Chondrocyte (in vitro differentiated cells): ENCODE results near the gene CYYR1. TPM values are rescaled to one million over a fixed set of nuclear protein-coding genes. Genes with fewer than 3 reads are reported as not detected.

Experiments
- DNase-seq: peaks from one replicate; pipeline ENCODE4 v3.0.0; 2021; ENCODE audit warnings: mixed read lengths, low spot score
- H3K27ac Mint-ChIP-seq: one replicate; pipeline ENCODE4 v1.8.0; 2021; ENCODE audit warnings: mild to moderate bottlenecking, moderate library complexity, mixed read lengths; ENCODE audit not compliant: unreplicated experiment
- H3K27me3 Mint-ChIP-seq: 2 replicates; pipeline ENCODE4 v1.8.0; 2021; ENCODE audit warnings: low read depth, mixed read lengths
- H3K36me3 Mint-ChIP-seq: 2 replicates; pipeline ENCODE4 v1.8.0; 2021; ENCODE audit warnings: low read depth, mixed read lengths
- H3K4me1 Mint-ChIP-seq: 2 replicates; pipeline ENCODE4 v1.8.0; 2021; ENCODE audit warnings: low read depth, mild to moderate bottlenecking, mixed read lengths
- H3K4me3 Mint-ChIP-seq: one replicate; pipeline ENCODE4 v1.8.0; 2021; ENCODE audit warnings: mild to moderate bottlenecking, moderate library complexity, mixed read lengths; ENCODE audit not compliant: unreplicated experiment
- H3K9me3 Mint-ChIP-seq: 2 replicates; pipeline ENCODE4 v1.8.0; 2021; ENCODE audit warnings: low read depth, mixed read lengths
- CTCF ChIP-seq: fragments of 200-600 bp; sonication (generic); IDR thresholded peaks from 2 replicates; pipeline ENCODE4 v1.5.0; 2021; ENCODE audit warnings: antibody characterized with exemption, mild to moderate bottlenecking, moderate library complexity
- long read RNA-seq: library from polyadenylated mRNA; stranded (forward); transcript quantifications from one replicate; pipeline ENCODE4 v2.0.0, GENCODE V29; 2021
- total RNA-seq: library from RNA; stranded (reverse); gene quantifications from 3 replicates; pipeline ENCODE4 v1.2.1, GENCODE V29; 2021

CYYR1 gene
- total RNA-seq, result 1.3 to 4.1 TPM (median 1.5 TPM) in 3 replicates
- long read RNA-seq, partial matches to known transcripts, result 1 of 5 reads
- long read RNA-seq, other reads (novel, unspliced or antisense), result 2 of 5 reads

DNA sequence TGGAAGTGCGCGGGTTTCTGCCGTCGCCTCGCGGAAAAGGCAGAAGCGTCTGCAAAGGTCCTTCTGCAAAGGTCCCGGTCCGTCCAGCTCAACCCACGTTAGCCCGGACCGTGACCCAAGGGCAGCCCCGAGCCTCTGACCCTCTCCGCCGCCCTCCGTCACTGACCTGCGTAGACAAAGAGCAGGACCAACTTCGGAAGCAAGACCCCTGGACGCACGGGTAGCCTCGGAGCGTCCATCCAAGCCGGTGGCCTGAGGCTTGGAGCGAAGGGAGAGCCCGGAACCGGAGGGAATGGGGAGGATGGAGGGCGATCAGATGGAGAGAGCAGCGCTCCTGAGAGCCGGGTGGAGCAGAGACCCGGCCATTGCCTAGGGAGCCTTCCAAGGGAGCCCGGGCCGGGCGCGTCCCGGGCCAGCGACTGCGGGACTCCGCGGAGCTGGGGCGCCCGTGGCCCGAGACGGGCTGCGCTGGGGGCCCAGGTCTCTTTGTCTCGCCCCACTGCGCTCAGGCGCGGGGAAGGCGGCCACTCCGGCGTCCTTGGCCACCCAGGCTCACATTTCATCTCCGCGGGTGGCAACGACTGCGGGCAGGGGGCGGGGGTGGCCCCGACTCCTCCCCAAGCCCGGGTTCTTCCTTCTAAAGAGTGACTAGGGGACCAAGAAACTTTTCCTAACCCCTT lies at the start of gene CYYR1:
Gene CYYR1 (minus strand): TSS at position 585 of the 680 bp plus-strand sequence. CDS start 346 bp downstream, at position 239.
- Mint-ChIP-seq H3K4me1 (peaks cover 11% of the 10 kb centered on the region), H3K4me3 (peak within 1 kb of the TSS; percentile 74), H3K36me3 (no peaks in the 10 kb centered on the region), H3K27me3 (no peaks in the 10 kb centered on the region), H3K9me3 (peaks cover 12% of the 10 kb centered on the region), H3K27ac (no peak within 1 kb of the TSS)
- no peak for TF ChIP-seq CTCF
- DNase-seq, result no peak

- no peak for TF ChIP-seq CTCF
Measured at GRCh38 chr21:26617176-26617575, 44.1 kb upstream of the CYYR1 start.

GRCh38 chr21:26614251-26614650 lies 41.2 kb upstream of the CYYR1 start:
- peaks cover 1% of the 10 kb centered on the region for H3K36me3 Mint-ChIP-seq
- peaks cover 10% of the 10 kb centered on the region for H3K4me1 Mint-ChIP-seq
- peaks cover 17% of the 10 kb centered on the region for H3K9me3 Mint-ChIP-seq
- no peak overlapping the region for H3K4me3 Mint-ChIP-seq
- peak overlapping the region; percentile 62 for H3K27ac Mint-ChIP-seq
- TF ChIP-seq CTCF, result no peak
- no peaks in the 10 kb centered on the region for H3K27me3 Mint-ChIP-seq
- DNase-seq, result no peak

More at GRCh38 chr21:26617176-26617575, 44.1 kb upstream of the CYYR1 start:
- no peaks in the 10 kb centered on the region for H3K27me3 Mint-ChIP-seq
- H3K9me3 Mint-ChIP-seq, result peaks cover 3% of the 10 kb centered on the region
- no peak overlapping the region for H3K4me3 Mint-ChIP-seq
- peaks cover 10% of the 10 kb centered on the region for H3K4me1 Mint-ChIP-seq
- no peak for DNase-seq
- no peaks in the 10 kb centered on the region for H3K36me3 Mint-ChIP-seq
- no peak overlapping the region for H3K27ac Mint-ChIP-seq

- H3K9me3 Mint-ChIP-seq, result peaks cover 3% of the 10 kb centered on the region
- no peak overlapping the region for H3K27ac Mint-ChIP-seq
- no peaks in the 10 kb centered on the region for H3K36me3 Mint-ChIP-seq
- no peaks in the 10 kb centered on the region for H3K27me3 Mint-ChIP-seq
- DNase-seq, result no peak
- no peak for TF ChIP-seq CTCF
- H3K4me3 Mint-ChIP-seq, result no peak overlapping the region
- no peaks in the 10 kb centered on the region for H3K4me1 Mint-ChIP-seq
Measured at GRCh38 chr21:26599261-26599660, 26.2 kb upstream of the CYYR1 start.

- no peaks in the 10 kb centered on the region for H3K27me3 Mint-ChIP-seq
- DNase-seq, result no peak
- H3K4me3 Mint-ChIP-seq, result no peak overlapping the region
- no peaks in the 10 kb centered on the region for H3K36me3 Mint-ChIP-seq
- no peak for TF ChIP-seq CTCF
- H3K9me3 Mint-ChIP-seq, result no peaks in the 10 kb centered on the region
- H3K4me1 Mint-ChIP-seq, result no peaks in the 10 kb centered on the region
- H3K27ac Mint-ChIP-seq, result no peak overlapping the region
Measured at GRCh38 chr21:26597981-26598380, 24.9 kb upstream of the CYYR1 start.
